Fibroblast of lung (primary cell): ENCODE measurements around the gene ACP2. TPM values are rescaled to one million over a fixed set of nuclear protein-coding genes. Genes with fewer than 3 reads are reported as not detected.

Experiments
- DNase-seq, 2 donors: peaks; one replicate each; pipeline versions ENCODE4 v3.0.0 to v3.0.0-alpha.2; 2010; ENCODE audit warnings: low read depth in 2 of 2
- H2AFZ ChIP-seq: 2 replicates; pipeline ENCODE4 v1.5.1; 2012; ENCODE audit warnings: low read length, control low read depth, inconsistent platforms
- H3K27ac ChIP-seq: 2 replicates; pipeline ENCODE4 v1.5.1; 2011; ENCODE audit warnings: low read length, control low read depth; ENCODE audit not compliant: insufficient read depth
- H3K27me3 ChIP-seq: 2 replicates; pipeline ENCODE4 v1.5.1; 2011; ENCODE audit warnings: mild to moderate bottlenecking, low read length; ENCODE audit not compliant: control insufficient read depth, insufficient read depth
- H3K36me3 ChIP-seq: 2 replicates; pipeline ENCODE4 v1.5.1; 2011; ENCODE audit warnings: low read length; ENCODE audit not compliant: control insufficient read depth, insufficient read depth
- H3K4me1 ChIP-seq: 2 replicates; pipeline ENCODE4 v1.5.1; 2011; ENCODE audit warnings: low read length; ENCODE audit not compliant: control insufficient read depth, insufficient read depth; ENCODE audit errors: extremely low read depth
- H3K4me2 ChIP-seq: 2 replicates; pipeline ENCODE4 v1.5.1; 2011; ENCODE audit warnings: low read length, control low read depth; ENCODE audit not compliant: insufficient read depth; ENCODE audit errors: extremely low read depth
- H3K4me3 ChIP-seq, 4 experiments: fragments of 200-600 bp in 1 of 4; sonication (generic) in 1 of 4; replicated peaks in 1 of 4; 2 replicates each; pipeline ENCODE4 v1.5.1; 2011 to 2016; ENCODE audit warnings: low read length in 4 of 4, low read depth in 3 of 4, mild to moderate bottlenecking in 3 of 4, control low read depth in 2 of 4, inconsistent platforms in 1 of 4, mixed read lengths in 1 of 4; ENCODE audit not compliant: insufficient read depth in 1 of 4; ENCODE audit errors: control extremely low read depth in 1 of 4
- H3K79me2 ChIP-seq: 2 replicates; pipeline ENCODE4 v1.5.1; 2012; ENCODE audit warnings: mild to moderate bottlenecking, low read length, inconsistent platforms; ENCODE audit not compliant: control insufficient read depth, insufficient read depth
- H3K9ac ChIP-seq: 2 replicates; pipeline ENCODE4 v1.5.1; 2011; ENCODE audit warnings: mild to moderate bottlenecking, low read length, control low read depth; ENCODE audit not compliant: insufficient read depth
- H3K9me3 ChIP-seq: 2 replicates; pipeline ENCODE4 v1.5.1; 2012; ENCODE audit warnings: low read depth, low read length; ENCODE audit not compliant: control insufficient read depth, insufficient read depth
- H4K20me1 ChIP-seq: 2 replicates; pipeline ENCODE4 v1.5.1; 2011; ENCODE audit warnings: low read length; ENCODE audit not compliant: control insufficient read depth, insufficient read depth; ENCODE audit errors: extremely low read depth
- CTCF ChIP-seq, 2 donors: IDR thresholded peaks in 1 of 2; conservative IDR thresholded peaks in 1 of 2; 1 replicate in 1 of 2; 2 replicates in 1 of 2; pipeline ENCODE4 v1.5.1; 2011 to 2012; ENCODE audit warnings: low read length in 2 of 2, control low read depth in 1 of 2, inconsistent platforms in 1 of 2, low read depth in 1 of 2, mild to moderate bottlenecking in 1 of 2
- EZH2 ChIP-seq: IDR thresholded peaks from 2 replicates; pipeline ENCODE4 v1.5.1; 2012; ENCODE audit warnings: low read length, control low read depth, mild to moderate bottlenecking; ENCODE audit errors: missing control alignments
- polyA plus RNA-seq, 2 donors: library from polyadenylated mRNA; depleted of rRNA in 1 of 2; stranded (reverse) in 1 of 2; unstranded in 1 of 2; fragments of >200 nt; gene quantifications; 2 replicates each; pipeline ENCODE4 v1.2.1, GENCODE V29; 2011 to 2012; ENCODE audit warnings: missing spikeins in 1 of 2
- total RNA-seq: library from RNA; depleted of rRNA; stranded (reverse); fragments of >200 nt; gene quantifications from 2 replicates; pipeline ENCODE4 v1.2.1, GENCODE V29; 2014

The ACP2 gene
- total and polyA plus RNA-seq, 2 donors (not counting 1 experiment from before 2014, with no cell fraction given): 18.9 to 23.9 TPM

- H3K79me2 ChIP-seq: peaks cover 7% of the 10 kb centered on the region
- H2AFZ ChIP-seq: no peak overlapping the region
- no peak overlapping the region for H3K9ac ChIP-seq
- no peak overlapping the region for H3K4me2 ChIP-seq
- H3K27ac ChIP-seq: no peak overlapping the region
- no peaks in the 10 kb centered on the region for H3K9me3 ChIP-seq
- TF ChIP-seq EZH2: no peak
- TF ChIP-seq CTCF (conservative IDR thresholded peaks at IDR 0.05 in 1 of 2, IDR thresholded peaks at IDR 0.05 in 1 of 2; ENCODE audit: low read depth in 1 of 2, low read length in 2 of 2): no peak
- DNase-seq: no peak
- H3K4me1 ChIP-seq: peaks cover 10% of the 10 kb centered on the region
- no peaks in the 10 kb centered on the region for H4K20me1 ChIP-seq
- H3K27me3 ChIP-seq: no peaks in the 10 kb centered on the region
- H3K36me3 ChIP-seq: peaks cover 2% of the 10 kb centered on the region
- H3K4me3 ChIP-seq: no peak overlapping the region
Measured at GRCh38 chr11:47222696-47223095, 25.9 kb downstream of the ACP2 start.

- Histone ChIP-seq H3K79me2 (peaks cover 13% of the 10 kb centered on the region), H3K9ac (no peak overlapping the region), H3K27ac (no peak overlapping the region), H3K4me3 (no peak overlapping the region), H3K27me3 (no peaks in the 10 kb centered on the region), H3K36me3 (peaks cover 2% of the 10 kb centered on the region), H4K20me1 (no peaks in the 10 kb centered on the region), H3K9me3 (no peaks in the 10 kb centered on the region), H3K4me2 (peak overlapping the region; percentile 56), H2AFZ (no peak overlapping the region), H3K4me1 (peaks cover 19% of the 10 kb centered on the region)
- peak; percentile 69 to 86 for DNase-seq
- TF ChIP-seq EZH2 (no peak), CTCF (conservative IDR thresholded peaks at IDR 0.05 in 1 of 2, IDR thresholded peaks at IDR 0.05 in 1 of 2; ENCODE audit: low read depth in 1 of 2, low read length in 2 of 2) (no peak)
Measured at GRCh38 chr11:47220401-47220821, 28.2 kb downstream of the ACP2 start.

- Histone ChIP-seq H2AFZ (no peak overlapping the region), H3K27ac (peak overlapping the region; percentile 96), H3K79me2 (peaks cover 18% of the 10 kb centered on the region), H3K9ac (no peak overlapping the region), H3K4me1 (peaks cover 22% of the 10 kb centered on the region), H4K20me1 (no peaks in the 10 kb centered on the region), H3K27me3 (no peaks in the 10 kb centered on the region), H3K4me2 (peak overlapping the region; percentile 98), H3K9me3 (no peaks in the 10 kb centered on the region), H3K4me3 (peak overlapping the region; percentile 60 to 94 (median 78)), H3K36me3 (peaks cover 2% of the 10 kb centered on the region)
- peak; percentile 83 to 92 for DNase-seq
- no peak for TF ChIP-seq EZH2
- no peak for TF ChIP-seq CTCF (conservative IDR thresholded peaks at IDR 0.05 in 1 of 2, IDR thresholded peaks at IDR 0.05 in 1 of 2; ENCODE audit: low read depth in 1 of 2, low read length in 2 of 2)
Measured at GRCh38 chr11:47216121-47216798, 32.4 kb downstream of the ACP2 start.
